NAMALWA (cell line): ENCODE results near the gene DCC.

Experiments used
- DNase-seq: peaks from one replicate; pipeline ENCODE4 v3.0.0-alpha.2; 2015; ENCODE audit warnings: low spot score

DCC gene

DNA sequence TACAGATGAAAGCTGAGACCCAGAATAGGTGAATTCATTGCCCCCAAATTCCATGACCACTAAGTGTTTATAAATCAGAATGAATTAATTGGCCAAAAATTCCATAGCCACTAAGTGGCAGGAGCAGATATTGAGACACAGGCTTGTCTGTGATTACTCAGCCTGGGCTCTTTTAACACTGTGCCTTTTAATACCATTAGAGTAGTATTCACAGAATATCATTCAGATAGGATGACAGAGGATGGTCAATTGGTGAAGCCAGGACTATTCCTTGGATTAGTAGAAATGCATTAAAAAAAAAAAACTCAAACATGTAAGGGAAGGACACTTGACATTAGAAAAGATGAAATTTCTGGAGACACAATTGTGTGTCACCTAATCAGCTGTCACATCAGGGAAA, 698.6 kb downstream of the DCC start:
- DNase-seq, result no peak

DNA sequence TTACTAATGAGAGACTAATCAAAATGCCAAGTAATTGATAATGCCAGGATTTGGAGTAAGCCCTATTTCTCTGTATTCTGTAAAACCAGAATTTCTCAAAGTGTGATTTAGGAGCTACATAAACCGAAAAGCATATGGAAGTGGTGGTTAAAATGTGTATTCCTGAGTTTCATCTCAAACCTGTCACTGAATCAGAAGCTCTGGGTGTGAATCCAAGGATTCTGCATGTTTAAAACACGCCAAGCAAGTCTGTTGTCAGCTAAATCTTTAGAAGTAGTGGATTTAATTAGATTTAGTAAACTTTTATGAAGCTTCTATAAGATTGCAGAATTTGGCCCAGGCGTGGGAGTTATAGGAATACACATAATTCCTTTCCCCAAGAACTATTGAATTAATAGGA, 700.3 kb downstream of the DCC start:
- no peak for DNase-seq

DNA sequence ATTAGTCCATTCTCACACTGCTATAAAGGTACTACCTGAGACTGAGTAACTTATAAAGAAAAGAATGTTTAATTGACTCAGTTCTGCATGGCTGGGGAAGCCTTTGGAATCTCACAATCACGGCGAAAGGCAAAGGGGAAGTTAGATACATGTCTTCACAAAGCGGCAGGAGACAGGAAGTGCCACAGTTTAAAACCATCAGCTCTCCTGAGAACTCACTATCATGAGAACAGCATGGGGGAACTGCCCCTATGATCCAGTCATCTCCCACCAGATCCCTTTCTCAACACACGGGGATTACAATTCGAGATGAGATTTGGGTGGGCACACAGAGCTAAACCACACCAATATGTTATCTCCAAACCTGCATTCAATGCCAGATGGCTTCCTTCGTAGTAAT, 716.1 kb downstream of the DCC start:
- DNase-seq, result no peak

DNA sequence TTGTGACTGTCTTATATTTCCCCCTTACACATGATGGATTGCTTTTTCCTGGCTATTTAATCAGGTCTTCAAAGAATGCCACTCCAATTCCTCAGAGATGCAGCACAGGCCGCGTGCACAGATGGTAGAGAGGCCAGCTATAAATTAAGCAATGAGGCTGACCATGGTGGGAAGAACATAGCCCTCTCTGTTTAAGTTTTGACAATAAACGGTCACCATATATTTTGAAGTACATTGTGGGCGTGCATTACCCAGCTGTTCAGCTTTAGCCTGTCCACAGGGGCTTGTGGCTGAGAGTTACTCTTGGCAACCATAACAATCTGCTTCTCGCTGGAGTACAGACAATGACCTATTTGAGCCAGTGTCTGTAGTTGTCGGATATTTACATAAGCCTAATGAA, 730.8 kb downstream of the DCC start:
- DNase-seq, result no peak

DNA sequence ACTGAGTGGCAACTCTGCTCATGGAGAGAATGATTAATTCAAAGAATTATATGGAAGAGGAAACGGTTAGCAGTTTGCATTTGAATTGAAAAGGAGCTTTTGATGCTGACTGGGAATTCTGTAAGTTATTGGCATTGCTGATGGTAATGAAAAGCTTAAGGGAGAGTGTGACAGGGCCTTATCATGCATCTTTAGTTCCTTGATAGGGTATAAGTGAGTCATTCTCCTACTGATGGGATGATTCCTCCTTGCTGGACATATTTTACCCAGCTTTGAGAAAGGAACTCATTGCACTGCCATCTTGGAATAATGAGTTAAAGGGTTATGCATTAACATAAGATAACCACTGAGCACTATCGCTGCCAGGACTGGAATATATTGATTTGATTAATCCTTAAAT, 740.7 kb downstream of the DCC start:
- DNase-seq, result no peak

DNA sequence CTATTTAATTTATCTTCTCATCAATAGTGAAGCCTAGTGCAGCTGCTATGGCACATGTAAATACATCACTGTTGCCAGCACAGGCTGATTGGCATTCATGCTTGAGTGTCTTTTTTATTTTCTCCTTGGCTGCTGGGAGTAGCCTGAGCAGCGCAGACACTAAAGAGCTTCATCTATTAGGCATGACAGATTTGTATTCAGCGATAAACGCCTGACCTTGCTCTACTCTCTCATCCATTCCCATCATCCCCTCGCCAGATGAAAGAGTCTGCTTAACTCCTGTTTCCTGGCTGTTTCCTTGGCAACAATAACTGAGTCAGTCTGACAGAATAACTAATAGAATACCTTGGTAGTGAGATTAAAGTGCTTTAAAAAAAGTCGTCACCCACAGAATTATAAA, 753.6 kb downstream of the DCC start:
- DNase-seq, result no peak

DNA sequence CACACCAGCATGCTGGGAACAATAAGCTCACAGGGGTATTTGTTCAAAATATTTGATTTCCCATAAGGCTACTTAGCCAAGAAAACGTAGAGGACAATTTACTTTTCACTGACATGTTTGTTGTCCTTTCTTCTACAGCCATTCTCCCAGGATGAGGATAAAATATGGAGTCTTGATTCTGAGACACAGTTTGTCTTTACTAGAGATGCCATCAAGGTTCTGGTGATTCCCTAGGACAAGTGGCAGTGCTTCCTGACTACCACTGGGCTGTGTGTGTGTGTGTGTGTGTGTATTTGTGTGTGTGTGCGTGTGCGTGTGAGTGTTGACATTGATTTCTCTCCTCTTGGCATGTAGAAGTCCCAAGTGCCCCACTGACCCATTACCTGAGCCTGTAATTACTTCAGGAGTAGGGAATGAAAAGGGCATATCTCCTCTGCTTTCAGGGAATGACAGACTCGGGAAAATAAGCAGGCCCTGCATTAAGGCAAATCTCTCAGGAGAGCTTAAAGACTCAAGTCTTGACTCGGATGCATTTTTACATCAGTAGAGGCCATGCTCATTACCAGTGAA, 761.6 kb downstream of the DCC start:
- no peak for DNase-seq

DNA sequence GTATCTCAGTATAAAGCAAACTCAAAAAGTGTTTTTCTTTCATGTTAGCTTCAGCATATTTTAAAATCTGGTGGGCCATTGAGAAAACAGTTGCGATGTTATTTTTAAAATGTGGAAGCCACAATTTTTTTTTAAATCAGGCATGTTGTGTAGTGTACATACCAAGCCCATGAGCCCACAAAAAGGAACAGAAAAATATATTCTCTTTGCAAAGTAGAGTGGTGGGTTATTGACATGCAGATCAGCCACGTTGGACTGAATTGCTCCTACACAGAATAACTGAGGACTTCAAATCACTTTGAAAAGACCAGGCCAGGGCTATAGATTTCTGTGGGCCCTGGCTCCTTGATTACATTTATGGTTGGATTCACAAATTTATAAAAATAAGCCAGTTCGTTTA, 774.4 kb downstream of the DCC start:
- DNase-seq, result no peak

DNA sequence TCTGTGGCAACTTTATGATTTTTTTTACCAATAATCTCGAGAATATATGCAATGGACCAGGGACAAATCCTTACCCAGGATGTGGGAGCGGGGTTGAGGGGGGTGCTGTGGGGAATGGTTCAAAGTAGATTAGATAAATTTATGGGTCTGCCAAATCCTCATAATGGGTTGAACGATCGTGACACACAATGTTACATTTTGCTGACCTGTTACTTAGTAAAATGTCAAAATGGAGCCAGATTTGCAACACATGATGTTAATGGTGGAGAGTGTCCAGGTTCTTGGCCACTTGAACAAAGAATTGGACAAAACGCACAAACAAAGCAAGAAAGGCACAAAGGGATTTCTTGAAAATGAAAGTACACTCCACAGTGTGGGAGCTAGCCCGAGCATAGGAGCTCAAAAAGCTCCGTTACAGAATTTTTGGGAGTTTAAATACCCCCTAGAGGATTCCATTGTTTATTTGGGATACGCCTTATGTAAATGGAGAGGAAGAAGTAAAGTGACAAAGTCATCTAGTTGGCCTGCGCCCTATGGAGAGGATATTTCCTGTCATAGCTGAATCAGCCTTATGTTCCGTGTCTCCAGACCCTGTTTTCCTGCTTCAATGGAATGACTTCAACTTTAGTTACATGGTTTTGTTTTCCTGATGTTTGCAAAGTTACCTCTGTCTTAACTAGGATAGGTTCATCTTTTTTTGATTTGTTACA, 776.0 kb downstream of the DCC start:
- no peak for DNase-seq

DNA sequence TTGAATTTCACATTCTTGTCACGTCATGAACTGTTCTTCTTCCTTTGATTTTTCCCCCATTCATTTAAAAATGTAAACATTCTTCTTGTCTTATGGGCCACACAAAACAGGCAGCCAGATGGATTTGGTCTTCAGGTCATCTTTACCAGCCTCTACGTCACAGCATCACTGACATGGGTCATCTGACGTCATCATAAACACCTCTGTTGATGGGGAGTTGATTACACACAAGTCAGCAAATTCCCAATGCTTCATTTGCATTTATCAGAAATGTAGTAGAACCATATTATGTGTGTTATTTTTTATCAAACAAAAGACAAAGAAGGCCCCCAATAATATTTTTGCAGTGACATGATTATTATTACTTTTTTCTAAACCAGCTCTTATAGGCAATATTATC, 777.9 kb downstream of the DCC start:
- no peak for DNase-seq

DNA sequence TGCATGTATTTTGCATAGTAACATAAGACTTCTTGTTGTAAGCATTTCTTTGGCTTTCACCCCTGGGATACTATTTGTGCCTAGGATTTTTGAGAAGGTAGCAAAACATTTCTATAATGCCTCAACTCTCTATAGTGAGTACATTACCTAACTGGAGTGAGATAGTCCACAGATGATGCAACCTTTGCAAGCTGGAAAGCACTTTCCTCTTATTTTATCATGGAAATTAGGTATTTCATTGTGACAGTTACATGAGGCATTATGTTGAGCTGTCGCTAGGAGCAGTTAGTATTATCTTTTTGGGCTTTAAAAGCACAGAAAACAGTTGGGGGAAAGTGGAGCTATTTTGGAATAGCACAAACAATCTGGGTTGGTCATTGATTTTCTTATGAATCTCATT, 786.2 kb downstream of the DCC start:
- no peak for DNase-seq

DNA sequence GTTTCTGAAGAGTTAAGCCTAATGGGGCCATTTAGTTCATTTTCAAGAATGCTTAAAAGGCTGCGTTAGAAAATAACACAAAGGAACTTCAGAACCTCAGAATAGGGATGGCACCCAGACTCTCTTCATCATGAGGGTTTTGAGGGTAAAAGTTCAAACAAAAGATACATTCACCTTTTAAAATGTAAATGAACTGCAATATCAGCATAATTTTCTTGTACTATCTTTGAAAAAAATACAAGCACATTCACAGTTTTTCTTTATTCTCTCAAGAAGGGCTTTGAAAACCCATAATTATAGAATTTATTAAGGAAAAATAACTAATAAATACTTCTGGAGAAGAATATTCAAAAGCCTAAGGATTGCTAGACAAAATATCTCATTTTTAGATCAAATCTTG, 791.0 kb downstream of the DCC start:
- DNase-seq, result no peak

DNA sequence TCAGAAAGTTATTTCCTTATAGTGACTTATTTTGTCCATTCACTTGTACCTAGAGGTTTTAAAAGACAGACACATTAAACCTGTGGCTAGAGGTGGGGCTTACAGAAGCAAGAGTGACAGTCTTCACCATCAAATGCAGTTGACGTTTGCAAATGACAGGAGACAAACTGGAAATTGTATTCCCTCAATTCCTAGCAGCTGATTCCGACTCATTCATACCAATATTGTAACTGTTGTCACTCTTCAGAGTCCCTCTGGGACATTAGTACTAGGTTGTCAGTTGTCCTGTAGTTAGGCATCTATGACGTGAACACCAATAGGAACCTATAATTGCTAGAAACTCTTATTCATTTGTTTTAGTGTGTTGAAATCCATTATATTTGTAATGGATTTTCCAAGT, 794.7 kb downstream of the DCC start:
- no peak for DNase-seq

DNA sequence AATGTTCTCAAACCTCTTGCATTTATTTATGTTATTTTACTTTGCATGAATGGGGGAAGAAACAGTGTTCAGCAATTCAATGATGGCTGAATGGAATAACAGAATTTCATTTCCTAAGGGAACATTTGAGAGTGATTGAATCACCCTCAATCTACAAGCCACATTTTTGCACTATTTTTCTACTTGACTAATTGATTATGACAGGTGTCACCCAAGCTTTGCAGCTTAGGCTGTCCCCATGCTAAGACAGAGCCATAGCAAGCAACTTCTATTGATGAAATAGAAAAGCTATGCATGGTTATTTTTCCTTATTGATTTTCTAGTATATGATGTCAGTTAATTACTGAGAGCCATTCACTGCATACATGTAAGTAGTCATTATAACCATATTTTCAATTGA, 795.7 kb downstream of the DCC start:
- DNase-seq, result no peak

DNA sequence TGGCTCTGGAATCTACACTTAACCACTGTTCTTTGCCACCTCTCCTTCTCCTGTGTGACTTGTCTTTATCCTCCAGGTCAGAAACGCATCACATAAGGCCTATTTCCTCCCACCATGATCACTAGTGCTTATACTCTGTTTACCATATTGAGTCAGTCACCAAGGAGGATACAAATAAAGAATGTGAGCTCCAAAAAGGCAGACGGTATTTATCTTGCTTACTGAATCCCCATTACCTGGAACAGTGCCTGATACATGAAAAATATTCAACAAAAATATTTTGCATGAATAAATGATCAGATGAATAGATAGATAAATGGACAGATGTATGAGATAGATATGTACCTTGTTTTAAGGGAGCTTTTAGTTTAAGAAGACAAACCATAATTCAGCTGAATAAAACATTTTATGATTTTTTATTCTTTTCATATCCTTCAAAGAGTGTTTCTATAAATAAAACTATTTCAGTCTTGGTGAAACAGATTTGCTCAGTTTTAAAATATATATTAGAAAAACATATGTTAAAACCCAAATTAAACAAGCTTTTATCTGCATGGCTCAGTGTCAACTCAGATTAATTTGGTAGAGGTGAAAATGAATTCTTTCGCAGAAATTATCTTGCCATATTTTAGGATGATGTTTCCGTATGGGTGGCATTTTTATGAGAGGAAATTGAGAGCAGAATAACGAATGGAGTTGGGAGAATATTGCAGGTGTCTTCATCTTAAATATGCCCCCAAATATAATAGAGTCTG, 799.9 kb downstream of the DCC start:
- no peak for DNase-seq

DNA sequence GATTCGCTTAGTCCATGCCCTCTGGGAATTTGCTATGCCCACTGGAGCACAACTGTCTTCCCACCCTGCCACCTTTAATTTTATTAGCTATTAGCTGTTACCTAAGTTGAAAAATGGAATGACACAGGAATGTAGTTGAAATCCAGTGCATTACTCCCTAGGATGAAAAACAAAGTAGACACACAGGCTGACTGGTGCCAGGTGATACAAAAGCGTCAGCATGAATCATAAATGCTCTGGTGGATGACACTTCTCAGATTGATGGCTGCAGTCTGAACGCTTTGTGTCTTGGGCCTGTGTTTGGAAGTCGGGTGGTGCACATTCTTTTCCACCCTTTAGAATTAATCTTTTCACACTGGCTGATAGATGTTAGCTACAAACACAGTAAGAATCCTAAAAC, 802.0 kb downstream of the DCC start:
- DNase-seq, result no peak

DNA sequence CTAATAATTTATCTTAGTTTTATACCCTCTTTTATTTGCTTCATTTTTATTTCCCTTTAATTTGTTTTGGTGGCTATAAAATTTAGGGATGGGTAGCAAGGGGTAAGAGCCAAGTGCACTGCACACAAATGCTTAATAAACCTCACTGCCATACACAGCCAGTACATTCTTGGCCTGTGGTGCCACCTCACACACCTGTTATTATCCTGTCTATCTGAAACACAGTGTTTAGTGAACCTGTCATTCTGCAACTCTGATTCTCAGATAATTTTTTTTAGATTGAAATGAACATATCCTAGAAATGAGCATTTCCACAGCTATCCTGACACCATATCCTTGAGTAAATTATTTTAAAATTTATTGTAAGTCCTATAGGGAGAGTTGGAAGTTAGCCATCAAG, 807.5 kb downstream of the DCC start:
- no peak for DNase-seq

DNA sequence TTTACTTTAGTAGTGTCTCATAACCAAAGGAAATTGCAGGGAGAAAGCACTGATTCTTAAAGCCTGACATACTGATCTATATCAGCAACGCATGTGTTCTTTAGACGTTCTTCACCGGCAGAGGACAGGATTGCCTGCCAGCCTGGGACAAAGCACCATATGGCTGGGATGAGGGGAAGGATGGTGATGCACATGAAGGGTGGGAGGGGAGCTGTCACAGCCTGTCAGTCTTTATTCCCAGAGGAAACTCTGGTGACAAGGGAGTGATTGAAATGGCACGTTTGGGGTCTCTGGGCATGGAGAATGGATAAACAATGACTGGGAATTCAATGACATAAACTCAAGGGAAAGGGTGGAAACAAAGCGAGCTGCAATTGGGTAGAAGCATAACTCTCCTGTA, 808.1 kb downstream of the DCC start:
- no peak for DNase-seq

DNA sequence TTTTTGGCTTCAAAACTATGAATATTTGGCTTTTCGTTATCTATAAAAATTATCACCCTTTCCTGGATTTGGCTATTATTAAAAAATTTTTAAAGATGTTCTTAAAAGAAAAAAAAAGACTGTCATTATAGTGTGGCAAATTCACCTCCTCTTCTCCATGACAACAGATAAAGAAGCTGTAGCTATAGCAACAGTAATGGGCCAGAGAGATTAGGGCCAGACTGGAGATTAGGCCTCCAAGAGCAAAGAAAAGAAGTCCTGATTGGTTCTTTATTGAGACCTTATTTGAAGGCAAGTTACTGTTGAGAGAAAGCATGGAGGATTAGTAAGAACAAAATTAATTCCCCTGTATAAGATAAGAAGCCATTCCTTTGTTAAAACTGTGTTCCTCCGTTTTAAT, 812.5 kb downstream of the DCC start:
- no peak for DNase-seq

DNA sequence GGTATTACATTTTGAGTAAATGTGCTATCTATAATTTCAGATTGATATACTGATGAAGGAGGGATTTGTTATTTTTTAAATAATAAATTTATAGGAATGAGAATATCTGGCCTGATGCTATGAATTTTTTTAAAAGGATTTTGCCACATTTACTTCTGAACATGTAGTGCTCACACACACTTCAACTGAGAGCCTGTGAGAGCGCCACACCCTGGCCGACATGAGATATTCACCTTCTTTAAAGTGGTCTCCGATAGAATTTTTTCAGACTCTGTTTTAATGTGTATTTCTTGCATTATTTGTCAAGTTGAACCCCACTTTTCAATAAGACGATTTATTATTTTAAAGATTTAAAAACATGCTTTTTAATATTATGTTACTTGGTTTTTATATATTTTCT, 813.3 kb downstream of the DCC start:
- DNase-seq, result peak; percentile 60

DNA sequence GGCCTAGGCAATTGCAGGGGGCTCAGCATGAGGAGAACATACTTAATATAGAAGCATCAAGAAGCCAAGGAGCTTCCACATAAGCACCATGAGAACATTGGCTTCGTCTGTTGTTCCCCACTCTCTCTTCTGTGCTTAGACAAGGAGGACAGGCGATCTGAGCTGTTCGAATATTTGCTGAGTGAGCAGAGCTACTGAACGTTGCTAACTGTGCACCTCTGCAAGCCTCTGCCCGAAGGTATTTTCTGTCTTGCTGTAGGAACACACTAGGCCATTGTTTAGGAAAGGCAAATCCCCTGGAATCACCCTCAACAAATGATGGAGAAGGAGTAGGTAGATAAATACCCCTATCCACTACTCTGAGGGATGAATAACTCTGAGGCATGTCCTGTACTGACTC, 813.8 kb downstream of the DCC start:
- DNase-seq, result no peak

DNA sequence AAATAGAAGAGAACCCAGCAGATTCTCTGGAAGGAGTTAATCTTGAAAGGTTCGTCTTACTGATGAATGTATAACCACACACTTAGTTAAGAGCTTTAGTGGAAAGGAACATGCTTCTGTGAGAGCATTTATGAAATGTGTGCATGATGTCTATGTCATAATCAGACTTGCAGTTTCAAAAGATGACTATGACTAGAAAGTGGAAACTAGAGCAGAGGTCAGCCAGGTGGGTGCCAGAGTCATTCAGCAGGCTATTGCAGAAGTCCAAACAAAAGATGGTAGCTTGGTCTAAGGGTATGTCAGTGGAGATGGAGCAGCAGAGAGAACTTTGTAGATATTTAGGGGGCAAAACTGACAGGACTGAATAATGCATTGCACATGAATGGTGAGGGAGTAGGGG, 825.8 kb downstream of the DCC start:
- DNase-seq, result no peak

DNA sequence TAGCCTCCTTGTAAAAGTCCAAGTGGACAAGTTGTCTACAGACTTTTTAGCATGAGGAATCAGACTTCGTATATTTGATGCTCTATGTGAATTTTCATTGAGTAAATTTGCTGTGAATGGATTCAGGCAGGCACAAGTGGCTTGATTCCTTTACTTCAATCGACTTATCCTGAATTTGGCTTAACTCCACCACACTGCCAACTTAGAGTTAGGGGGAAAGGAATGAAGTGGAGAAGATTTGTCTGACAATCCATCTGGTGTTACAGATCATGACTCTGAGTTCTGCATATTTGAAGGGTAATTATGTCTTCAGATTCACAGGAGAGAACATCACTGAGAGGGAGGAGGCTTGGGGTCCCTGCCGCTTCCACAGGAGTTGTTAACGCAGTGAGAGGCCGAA, 829.3 kb downstream of the DCC start:
- no peak for DNase-seq

DNA sequence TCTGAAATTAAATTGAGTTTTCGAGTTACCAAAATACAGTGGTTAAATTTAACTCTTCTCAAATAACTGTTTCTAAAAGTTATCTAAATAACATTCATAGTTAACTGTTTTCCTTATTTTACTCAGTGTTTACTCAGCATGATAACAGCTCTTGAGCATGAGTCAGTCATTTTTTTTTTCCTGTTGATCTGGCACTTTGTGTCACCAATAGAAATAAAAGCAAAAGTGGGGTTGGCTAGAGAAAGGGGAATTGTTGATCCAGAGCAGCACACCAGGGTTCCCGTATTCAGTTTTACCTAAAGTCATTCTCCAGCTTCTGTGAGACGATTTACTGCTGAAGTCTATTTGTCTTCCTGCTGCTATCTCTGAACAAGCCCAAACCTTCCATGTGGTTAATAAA, 851.6 kb downstream of the DCC start:
- no peak for DNase-seq
